Ishikawa (cell line): ENCODE results near the gene NPHS1.

Source experiments
- EP300 ChIP-seq: IDR thresholded peaks from 2 replicates; pipeline ENCODE4 v1.6.1; 2012; ENCODE audit warnings: borderline replicate concordance
- TAF1 ChIP-seq: IDR thresholded peaks from 2 replicates; pipeline ENCODE4 v1.6.1; 2012; ENCODE audit warnings: low read depth, mild to moderate bottlenecking
- TEAD4 ChIP-seq: IDR thresholded peaks from 2 replicates; pipeline ENCODE4 v1.6.1; 2012
- USF1 ChIP-seq: IDR thresholded peaks from 2 replicates; pipeline ENCODE4 v1.6.1; 2012
- YY1 ChIP-seq: IDR thresholded peaks from 2 replicates; pipeline ENCODE4 v1.6.1; 2012; ENCODE audit warnings: low read depth

- TF ChIP-seq EP300: no peak
- TF ChIP-seq USF1: no peak
- no peak for TF ChIP-seq TAF1
- TF ChIP-seq TEAD4: peak; percentile 70
- TF ChIP-seq YY1: no peak
Observed at GRCh38 chr19:35901055-35901644, 48.8 kb upstream of the NPHS1 start.
